ENCODE data around the gene GFRA1.
A peak's percentile ranks its signal among the peaks of the same experiment; 100 is the strongest.

Gene GFRA1

DNA sequence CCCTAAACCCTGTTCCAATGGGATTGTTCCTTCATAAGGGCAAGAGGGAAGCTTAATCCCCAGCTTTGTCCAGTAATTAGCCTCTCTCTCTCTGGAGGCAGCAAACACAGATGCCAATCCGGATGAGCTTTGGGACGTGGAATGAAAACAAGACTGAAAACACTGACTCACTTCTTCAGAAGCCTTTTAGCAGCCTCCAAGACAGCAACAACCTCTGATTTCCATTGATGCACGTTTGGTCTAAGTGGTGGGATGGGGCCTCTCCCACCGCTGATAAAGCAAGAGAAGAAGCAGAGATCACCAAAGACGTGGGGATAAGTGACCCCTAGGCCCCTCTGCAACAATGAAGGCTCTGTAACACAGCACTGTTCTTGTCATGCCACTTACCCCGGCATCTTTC, 5.8 kb upstream of the GFRA1 start:
- no peaks in the 10 kb centered on the region for H3K36me3 ChIP-seq (replicated peaks in 1 of 2; ENCODE audit: control insufficient read depth in 2 of 2, insufficient read depth in 2 of 2, low read length in 2 of 2)
- peaks cover 0 to 22% (median 0%) of the 10 kb centered on the region in 3 experiments for H3K27me3 ChIP-seq (ENCODE audit: control insufficient read depth in 3 of 3, insufficient read depth in 3 of 3, low read depth in 1 of 3, low read length in 3 of 3)
- no peak overlapping the region for H3K4me2 ChIP-seq (ENCODE audit: insufficient read depth, low read length, poor library complexity, severe bottlenecking)
- no peak overlapping the region for H3K23ac ChIP-seq (ENCODE audit: low read depth, low read length, poor library complexity)
- no peak overlapping the region for H2AK5ac ChIP-seq (ENCODE audit: low read depth, low read length)
- H2BK12ac ChIP-seq (ENCODE audit: low read length) = no peak overlapping the region
- H2BK120ac ChIP-seq (ENCODE audit: low read depth, low read length) = no peak overlapping the region
- no peak overlapping the region for H4K8ac ChIP-seq (ENCODE audit: low read depth, low read length)
- H2BK5ac ChIP-seq (ENCODE audit: low read length) = no peak overlapping the region
- no peaks in the 10 kb centered on the region for H3K79me1 ChIP-seq (ENCODE audit: low read depth, low read length)
- no peak overlapping the region for H3K14ac ChIP-seq (ENCODE audit: low read length)
- peak overlapping the region; percentile 4 for H2AFZ ChIP-seq (ENCODE audit: low read length)
- H4K91ac ChIP-seq (ENCODE audit: low read depth, low read length, poor library complexity) = no peak overlapping the region
- no peak overlapping the region for H3K9ac ChIP-seq (ENCODE audit: low read depth, low read length, poor library complexity)
- no CpG with 5 or more reads among the region's 6 CpGs for WGBS, 2 donors (ENCODE audit: extremely low coverage in 2 of 2, insufficient read length in 2 of 2, insufficient replicate concordance in 1 of 2)
- DNase-seq (ENCODE audit: low spot score) = peak; percentile 86
- H3K9me3 ChIP-seq (replicated peaks in 1 of 2; ENCODE audit: control insufficient read depth in 2 of 2, insufficient read depth in 1 of 2, low read depth in 1 of 2, low read length in 2 of 2) = no peaks in the 10 kb centered on the region
- no peak overlapping the region for H3K4ac ChIP-seq (ENCODE audit: low read length)
- no peak overlapping the region for H2BK15ac ChIP-seq (ENCODE audit: low read length)
- H3K18ac ChIP-seq (ENCODE audit: low read length) = no peak overlapping the region
- H3K4me3 ChIP-seq (ENCODE audit: low read length in 2 of 2) = no peak overlapping the region
- H3K27ac ChIP-seq (replicated peaks; ENCODE audit: low read length) = no peak overlapping the region
- H3K4me1 ChIP-seq (ENCODE audit: control insufficient read depth in 2 of 2, insufficient read depth in 1 of 2, low read depth in 1 of 2, low read length in 2 of 2) = peaks cover 0 to 8% of the 10 kb centered on the region in 2 donors

DNA sequence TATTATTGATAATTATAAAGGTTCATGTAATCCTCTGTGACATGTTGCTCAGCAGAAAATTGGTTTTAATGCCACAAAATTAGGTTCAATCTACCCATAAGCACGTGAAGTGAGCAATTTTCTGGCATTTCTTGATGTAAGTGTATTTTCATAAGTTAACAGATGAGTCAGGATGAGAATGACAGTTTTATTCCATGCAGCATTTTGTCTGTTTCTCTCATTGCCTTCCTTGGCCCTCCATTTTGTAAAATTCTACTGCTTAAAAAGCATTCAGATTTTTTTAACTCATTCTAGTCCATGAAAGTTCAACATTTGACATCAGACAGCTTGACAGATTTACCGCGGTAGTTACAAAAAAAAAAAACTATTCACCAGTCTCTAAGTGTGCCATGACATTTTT, 4.0 kb upstream of the GFRA1 start:
- Histone ChIP-seq H3K18ac (ENCODE audit: low read length) (no peak overlapping the region), H3K36me3 (replicated peaks in 1 of 2; ENCODE audit: control insufficient read depth in 2 of 2, insufficient read depth in 2 of 2, low read length in 2 of 2) (no peaks in the 10 kb centered on the region), H3K27me3 (ENCODE audit: control insufficient read depth in 3 of 3, insufficient read depth in 3 of 3, low read depth in 1 of 3, low read length in 3 of 3) (peaks cover 0 to 37% (median 4%) of the 10 kb centered on the region in 3 experiments), H4K91ac (ENCODE audit: low read depth, low read length, poor library complexity) (no peak overlapping the region), H2BK12ac (ENCODE audit: low read length) (no peak overlapping the region), H3K9me3 (replicated peaks in 1 of 2; ENCODE audit: control insufficient read depth in 2 of 2, insufficient read depth in 1 of 2, low read depth in 1 of 2, low read length in 2 of 2) (no peaks in the 10 kb centered on the region), H3K4me2 (ENCODE audit: insufficient read depth, low read length, poor library complexity, severe bottlenecking) (no peak overlapping the region), H3K79me1 (ENCODE audit: low read depth, low read length) (no peaks in the 10 kb centered on the region), H3K27ac (replicated peaks; ENCODE audit: low read length) (no peak overlapping the region), H2AK5ac (ENCODE audit: low read depth, low read length) (no peak overlapping the region), H3K4ac (ENCODE audit: low read length) (no peak overlapping the region), H3K4me3 (ENCODE audit: low read length in 2 of 2) (no peak overlapping the region), H2BK120ac (ENCODE audit: low read depth, low read length) (no peak overlapping the region), H3K9ac (ENCODE audit: low read depth, low read length, poor library complexity) (no peak overlapping the region), H4K8ac (ENCODE audit: low read depth, low read length) (no peak overlapping the region), H3K23ac (ENCODE audit: low read depth, low read length, poor library complexity) (no peak overlapping the region), H3K14ac (ENCODE audit: low read length) (no peak overlapping the region), H2AFZ (ENCODE audit: low read length) (no peak overlapping the region), H2BK5ac (ENCODE audit: low read length) (no peak overlapping the region), H3K4me1 (ENCODE audit: control insufficient read depth in 2 of 2, insufficient read depth in 1 of 2, low read depth in 1 of 2, low read length in 2 of 2) (peaks cover 0 to 11% of the 10 kb centered on the region in 2 donors), H2BK15ac (ENCODE audit: low read length) (no peak overlapping the region)
- DNase-seq (ENCODE audit: low spot score) = no peak
- no CpG with 5 or more reads among the region's 3 CpGs for WGBS, 2 donors (ENCODE audit: extremely low coverage in 2 of 2, insufficient read length in 2 of 2, insufficient replicate concordance in 1 of 2)

DNA sequence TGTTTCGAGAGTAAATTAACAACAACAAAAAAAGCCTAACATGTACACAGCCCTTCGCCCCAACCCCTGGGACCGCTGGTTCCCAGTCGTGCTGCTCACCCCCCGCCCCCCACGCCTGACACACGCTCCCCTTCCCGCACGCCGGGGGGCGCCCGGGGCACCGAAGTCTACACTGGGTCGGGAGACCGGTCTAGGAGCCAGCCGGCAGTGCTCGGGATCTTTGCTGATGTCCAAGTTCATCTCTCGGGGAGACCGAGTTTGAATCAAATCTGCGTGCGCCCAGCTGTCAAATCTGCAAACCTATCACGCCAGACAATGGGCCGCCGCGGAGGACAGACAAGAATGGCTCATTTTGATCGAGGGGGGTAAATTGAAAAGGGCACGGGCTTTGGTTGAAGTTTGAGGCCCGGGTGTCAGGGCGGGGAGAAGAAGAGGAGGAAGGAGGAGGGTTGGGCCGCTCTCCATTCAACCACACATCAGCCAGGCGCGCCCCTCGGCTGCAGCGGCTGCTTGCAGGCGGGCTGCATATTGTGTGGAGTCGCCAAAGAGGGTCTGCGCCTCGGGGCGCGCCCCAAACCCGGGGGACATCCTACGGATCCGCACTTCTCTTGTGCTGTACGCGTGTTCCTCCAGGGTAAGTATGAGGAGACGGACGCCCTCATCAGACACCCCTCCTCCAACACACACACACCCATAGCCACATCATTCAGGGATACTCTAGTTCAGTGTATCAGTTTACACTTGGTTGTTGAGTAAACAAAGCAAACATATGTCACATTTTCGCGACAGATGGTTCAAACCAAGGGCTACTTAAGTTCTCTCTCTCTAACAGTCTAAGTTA, 1.3 kb upstream of the GFRA1 start:
- Histone ChIP-seq H3K4ac (ENCODE audit: low read length) (no peak overlapping the region), H2BK15ac (ENCODE audit: low read length) (no peak overlapping the region), H3K27me3 (ENCODE audit: control insufficient read depth in 3 of 3, insufficient read depth in 3 of 3, low read depth in 1 of 3, low read length in 3 of 3) (peaks cover 0 to 57% (median 8%) of the 10 kb centered on the region in 3 experiments), H2BK120ac (ENCODE audit: low read depth, low read length) (no peak overlapping the region), H3K79me1 (ENCODE audit: low read depth, low read length) (no peaks in the 10 kb centered on the region), H3K9me3 (replicated peaks in 1 of 2; ENCODE audit: control insufficient read depth in 2 of 2, insufficient read depth in 1 of 2, low read depth in 1 of 2, low read length in 2 of 2) (no peaks in the 10 kb centered on the region), H4K8ac (ENCODE audit: low read depth, low read length) (no peak overlapping the region), H2AFZ (ENCODE audit: low read length) (peak overlapping the region; percentile 96), H3K23ac (ENCODE audit: low read depth, low read length, poor library complexity) (no peak overlapping the region), H3K4me2 (ENCODE audit: insufficient read depth, low read length, poor library complexity, severe bottlenecking) (peak overlapping the region; percentile 100), H3K27ac (replicated peaks; ENCODE audit: low read length) (no peak overlapping the region), H2BK12ac (ENCODE audit: low read length) (no peak overlapping the region), H4K91ac (ENCODE audit: low read depth, low read length, poor library complexity) (no peak overlapping the region), H3K14ac (ENCODE audit: low read length) (no peak overlapping the region), H2AK5ac (ENCODE audit: low read depth, low read length) (no peak overlapping the region), H3K9ac (ENCODE audit: low read depth, low read length, poor library complexity) (no peak overlapping the region), H3K18ac (ENCODE audit: low read length) (no peak overlapping the region), H3K36me3 (replicated peaks in 1 of 2; ENCODE audit: control insufficient read depth in 2 of 2, insufficient read depth in 2 of 2, low read length in 2 of 2) (peaks cover 0 to 16% of the 10 kb centered on the region in 2 donors), H2BK5ac (ENCODE audit: low read length) (no peak overlapping the region), H3K4me1 (ENCODE audit: control insufficient read depth in 2 of 2, insufficient read depth in 1 of 2, low read depth in 1 of 2, low read length in 2 of 2) (peaks cover 7 to 11% of the 10 kb centered on the region in 2 donors), H3K4me3 (ENCODE audit: low read length in 2 of 2) (peak overlapping the region; percentile 83 to 88)
- peak; percentile 41 for DNase-seq (ENCODE audit: low spot score)
- no CpG with 5 or more reads among the region's 49 CpGs for WGBS, 2 donors (ENCODE audit: extremely low coverage in 2 of 2, insufficient read length in 2 of 2, insufficient replicate concordance in 1 of 2)

DNA sequence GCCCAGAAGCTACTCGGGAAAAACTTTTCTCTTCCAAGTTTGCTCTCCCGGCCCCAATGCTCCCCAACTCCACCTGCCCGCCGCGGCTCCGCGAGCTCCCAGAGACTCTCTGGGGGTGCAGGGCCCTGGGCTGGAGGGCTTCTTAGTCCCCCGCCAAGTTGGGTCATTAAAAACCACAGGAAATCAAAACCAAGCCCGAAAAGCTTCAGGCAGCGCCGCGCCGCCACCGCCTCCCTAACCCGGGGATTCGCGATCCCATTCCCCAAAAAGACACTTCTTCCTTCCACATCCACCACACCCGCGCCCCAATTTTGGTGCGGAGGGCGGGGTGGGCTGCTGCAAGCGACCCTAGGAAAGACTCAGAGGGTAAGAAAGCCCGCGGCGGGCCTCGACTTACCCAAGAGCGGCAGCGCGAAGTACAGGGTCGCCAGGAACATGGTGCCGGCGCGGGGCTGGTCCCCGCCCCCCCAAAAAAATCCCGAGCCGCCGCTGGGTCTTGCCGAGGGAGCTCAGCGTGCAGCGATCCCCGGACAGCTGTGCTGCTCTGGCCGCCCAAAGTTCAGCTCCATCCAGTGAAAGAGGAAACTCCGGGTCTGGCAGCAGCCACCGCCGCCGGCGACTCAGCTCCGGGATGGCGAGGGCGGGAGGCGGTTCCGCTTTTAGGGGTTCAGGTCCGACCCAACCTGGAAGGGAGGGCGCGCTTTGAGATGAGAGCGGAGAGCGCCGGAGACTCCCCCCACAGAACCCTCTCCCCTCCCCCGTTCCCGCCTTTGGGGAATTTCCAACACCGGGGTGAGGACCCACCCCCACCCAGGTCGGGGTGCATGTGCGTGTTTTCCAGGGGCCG, 1.2 kb downstream of the GFRA1 start:
- peak overlapping the region; percentile 96 for H2AFZ ChIP-seq (ENCODE audit: low read length)
- H3K18ac ChIP-seq (ENCODE audit: low read length) = peak overlapping the region; percentile 87
- peak overlapping the region; percentile 45 for H3K23ac ChIP-seq (ENCODE audit: low read depth, low read length, poor library complexity)
- H2BK120ac ChIP-seq (ENCODE audit: low read depth, low read length) = no peak overlapping the region
- H3K27me3 ChIP-seq (ENCODE audit: control insufficient read depth in 3 of 3, insufficient read depth in 3 of 3, low read depth in 1 of 3, low read length in 3 of 3) = peaks cover 0 to 57% (median 8%) of the 10 kb centered on the region in 3 experiments
- no peak overlapping the region for H4K91ac ChIP-seq (ENCODE audit: low read depth, low read length, poor library complexity)
- H3K9ac ChIP-seq (ENCODE audit: low read depth, low read length, poor library complexity) = peak overlapping the region; percentile 63
- no peak overlapping the region for H2BK5ac ChIP-seq (ENCODE audit: low read length)
- no peak overlapping the region for H3K14ac ChIP-seq (ENCODE audit: low read length)
- DNase-seq (ENCODE audit: low spot score) = peak; percentile 31
- H2AK5ac ChIP-seq (ENCODE audit: low read depth, low read length) = peak overlapping the region; percentile 29
- peaks cover 0 to 41% of the 10 kb centered on the region in 2 donors for H3K36me3 ChIP-seq (replicated peaks in 1 of 2; ENCODE audit: control insufficient read depth in 2 of 2, insufficient read depth in 2 of 2, low read length in 2 of 2)
- no peak overlapping the region for H3K4ac ChIP-seq (ENCODE audit: low read length)
- WGBS, 2 donors (ENCODE audit: extremely low coverage in 2 of 2, insufficient read length in 2 of 2, insufficient replicate concordance in 1 of 2) = no CpG with 5 or more reads among the region's 64 CpGs
- no peak overlapping the region for H2BK15ac ChIP-seq (ENCODE audit: low read length)
- H3K79me1 ChIP-seq (ENCODE audit: low read depth, low read length) = no peaks in the 10 kb centered on the region
- H3K4me2 ChIP-seq (ENCODE audit: insufficient read depth, low read length, poor library complexity, severe bottlenecking) = peak overlapping the region; percentile 100
- H4K8ac ChIP-seq (ENCODE audit: low read depth, low read length) = no peak overlapping the region
- H3K9me3 ChIP-seq (replicated peaks in 1 of 2; ENCODE audit: control insufficient read depth in 2 of 2, insufficient read depth in 1 of 2, low read depth in 1 of 2, low read length in 2 of 2) = no peaks in the 10 kb centered on the region
- H2BK12ac ChIP-seq (ENCODE audit: low read length) = no peak overlapping the region
- H3K4me3 ChIP-seq (ENCODE audit: low read length in 2 of 2) = peak overlapping the region; percentile 83 to 88
- H3K4me1 ChIP-seq (ENCODE audit: control insufficient read depth in 2 of 2, insufficient read depth in 1 of 2, low read depth in 1 of 2, low read length in 2 of 2) = peaks cover 9 to 10% of the 10 kb centered on the region in 2 donors
- no peak overlapping the region for H3K27ac ChIP-seq (replicated peaks; ENCODE audit: low read length)
